Measurements from ENCODE around the gene SAMHD1.

The SAMHD1 gene

DNA sequence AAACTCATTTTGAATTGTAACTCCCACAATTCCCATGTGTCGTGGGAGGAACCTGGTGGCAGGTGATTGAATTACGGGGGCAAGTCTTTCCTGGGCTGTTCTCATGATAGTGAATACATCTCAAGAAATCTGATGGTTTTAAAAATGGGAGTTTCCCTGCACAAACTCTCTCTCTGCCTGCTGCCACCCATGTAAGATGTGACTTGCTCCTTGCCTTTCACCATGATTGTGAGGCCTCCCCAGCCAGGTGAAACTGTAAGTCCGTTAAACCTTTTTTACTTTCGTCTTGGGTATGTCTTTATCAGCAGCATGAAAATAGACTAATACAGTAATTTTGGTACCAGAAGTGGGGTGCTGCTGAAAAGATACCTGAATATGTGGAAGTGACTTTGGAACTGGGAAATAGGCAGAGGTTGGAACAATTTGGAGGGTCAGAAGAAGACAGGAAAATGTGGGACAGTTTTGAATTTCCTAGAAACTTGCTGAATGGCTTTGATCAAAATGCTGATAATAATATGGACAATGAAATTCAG is 41.4 kb upstream of the SAMHD1 start:
- no peak overlapping the region for H3K9ac ChIP-seq (ENCODE audit: low read length)
- no peak overlapping the region for H3K4me2 ChIP-seq (ENCODE audit: low read length)
- no peaks in the 10 kb centered on the region; the same call in 1 of the 2 replicates for H3F3A ChIP-seq (ENCODE audit: insufficient read depth, low read length)
- no peak overlapping the region for H2AFZ ChIP-seq (ENCODE audit: low read length)
- peaks cover 12% of the 10 kb centered on the region for H3K4me1 ChIP-seq (ENCODE audit: insufficient read depth, low read length, severe bottlenecking)
- H3K9me2 ChIP-seq (ENCODE audit: low read depth, low read length): no peaks in the 10 kb centered on the region
- H3K27ac ChIP-seq (ENCODE audit: low read depth, low read length, poor library complexity, severe bottlenecking): no peak overlapping the region
- no peak overlapping the region for H3K4me3 ChIP-seq (ENCODE audit: low read depth, low read length, poor library complexity, severe bottlenecking)
- no peak for TF ChIP-seq EZH2 (IDR thresholded peaks at IDR 0.05; ENCODE audit: borderline replicate concordance, low read length)
- TF ChIP-seq, protein P1, sequence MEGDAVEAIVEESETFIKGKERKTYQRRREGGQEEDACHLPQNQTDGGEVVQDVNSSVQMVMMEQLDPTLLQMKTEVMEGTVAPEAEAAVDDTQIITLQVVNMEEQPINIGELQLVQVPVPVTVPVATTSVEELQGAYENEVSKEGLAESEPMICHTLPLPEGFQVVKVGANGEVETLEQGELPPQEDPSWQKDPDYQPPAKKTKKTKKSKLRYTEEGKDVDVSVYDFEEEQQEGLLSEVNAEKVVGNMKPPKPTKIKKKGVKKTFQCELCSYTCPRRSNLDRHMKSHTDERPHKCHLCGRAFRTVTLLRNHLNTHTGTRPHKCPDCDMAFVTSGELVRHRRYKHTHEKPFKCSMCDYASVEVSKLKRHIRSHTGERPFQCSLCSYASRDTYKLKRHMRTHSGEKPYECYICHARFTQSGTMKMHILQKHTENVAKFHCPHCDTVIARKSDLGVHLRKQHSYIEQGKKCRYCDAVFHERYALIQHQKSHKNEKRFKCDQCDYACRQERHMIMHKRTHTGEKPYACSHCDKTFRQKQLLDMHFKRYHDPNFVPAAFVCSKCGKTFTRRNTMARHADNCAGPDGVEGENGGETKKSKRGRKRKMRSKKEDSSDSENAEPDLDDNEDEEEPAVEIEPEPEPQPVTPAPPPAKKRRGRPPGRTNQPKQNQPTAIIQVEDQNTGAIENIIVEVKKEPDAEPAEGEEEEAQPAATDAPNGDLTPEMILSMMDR (IDR thresholded peaks at IDR 0.05; ENCODE audit: low read length): no peak
- no peaks in the 10 kb centered on the region for H4K20me1 ChIP-seq (ENCODE audit: insufficient read depth, low read length)
- H3K27me3 ChIP-seq (ENCODE audit: insufficient read depth, low read length): no peaks in the 10 kb centered on the region
- peaks cover 37% of the 10 kb centered on the region for H3K36me3 ChIP-seq (ENCODE audit: insufficient read depth, low read length)
- no peaks in the 10 kb centered on the region for H3K79me2 ChIP-seq (ENCODE audit: insufficient read depth, low read length)
- peaks cover 3% of the 10 kb centered on the region for H3K9me3 ChIP-seq (ENCODE audit: low read length)

DNA sequence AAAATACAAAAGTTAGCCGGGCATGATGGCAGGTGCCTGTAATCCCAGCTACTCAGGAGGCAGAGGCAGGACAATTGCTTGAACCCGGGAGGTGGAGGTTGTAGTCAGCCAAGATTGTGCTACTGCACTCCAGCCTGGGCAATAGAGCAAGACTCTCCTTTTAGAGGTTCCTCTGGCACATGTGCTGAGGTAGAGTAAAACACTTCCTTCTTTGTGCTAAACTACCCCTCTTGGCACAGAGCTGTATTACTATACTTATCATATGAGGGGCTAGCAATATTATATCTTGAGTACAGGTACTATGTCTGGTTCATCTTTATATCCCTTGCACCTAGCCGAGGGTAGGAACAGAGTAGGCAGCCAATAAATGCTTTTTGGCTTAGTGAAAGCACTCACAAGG is 40.2 kb upstream of the SAMHD1 start:
- no peak overlapping the region for H3K4me3 ChIP-seq (ENCODE audit: low read depth, low read length, poor library complexity, severe bottlenecking)
- H3K9me3 ChIP-seq (ENCODE audit: low read length): peaks cover 3% of the 10 kb centered on the region
- H3K9me2 ChIP-seq (ENCODE audit: low read depth, low read length): no peaks in the 10 kb centered on the region
- no peaks in the 10 kb centered on the region for H3F3A ChIP-seq (ENCODE audit: insufficient read depth, low read length)
- H2AFZ ChIP-seq (ENCODE audit: low read length): no peak overlapping the region
- H3K27me3 ChIP-seq (ENCODE audit: insufficient read depth, low read length): no peaks in the 10 kb centered on the region
- TF ChIP-seq EZH2 (IDR thresholded peaks at IDR 0.05; ENCODE audit: borderline replicate concordance, low read length): no peak
- TF ChIP-seq, protein P1 (IDR thresholded peaks at IDR 0.05; ENCODE audit: low read length): no peak
- no peaks in the 10 kb centered on the region for H3K79me2 ChIP-seq (ENCODE audit: insufficient read depth, low read length)
- peaks cover 12% of the 10 kb centered on the region for H3K4me1 ChIP-seq (ENCODE audit: insufficient read depth, low read length, severe bottlenecking)
- H3K4me2 ChIP-seq (ENCODE audit: low read length): no peak overlapping the region
- peaks cover 26% of the 10 kb centered on the region for H3K36me3 ChIP-seq (ENCODE audit: insufficient read depth, low read length)
- no peak overlapping the region for H3K27ac ChIP-seq (ENCODE audit: low read depth, low read length, poor library complexity, severe bottlenecking)
- no peaks in the 10 kb centered on the region for H4K20me1 ChIP-seq (ENCODE audit: insufficient read depth, low read length)
- no peak overlapping the region for H3K9ac ChIP-seq (ENCODE audit: low read length)

GRCh38 chr20:36989797-36990196 is 38.3 kb upstream of the SAMHD1 start:
- Histone ChIP-seq H2AFZ (ENCODE audit: low read length) (no peak overlapping the region), H3K9me2 (ENCODE audit: low read depth, low read length) (no peaks in the 10 kb centered on the region), H3K79me2 (ENCODE audit: insufficient read depth, low read length) (no peaks in the 10 kb centered on the region), H3K4me1 (ENCODE audit: insufficient read depth, low read length, severe bottlenecking) (peaks cover 12% of the 10 kb centered on the region), H4K20me1 (ENCODE audit: insufficient read depth, low read length) (no peaks in the 10 kb centered on the region), H3K27ac (ENCODE audit: low read depth, low read length, poor library complexity, severe bottlenecking) (no peak overlapping the region), H3K36me3 (ENCODE audit: insufficient read depth, low read length) (peaks cover 8% of the 10 kb centered on the region), H3K4me3 (ENCODE audit: low read depth, low read length, poor library complexity, severe bottlenecking) (no peak overlapping the region), H3F3A (ENCODE audit: insufficient read depth, low read length) (no peaks in the 10 kb centered on the region), H3K27me3 (ENCODE audit: insufficient read depth, low read length) (no peaks in the 10 kb centered on the region), H3K9ac (ENCODE audit: low read length) (no peak overlapping the region), H3K4me2 (ENCODE audit: low read length) (no peak overlapping the region), H3K9me3 (ENCODE audit: low read length) (peaks cover 3% of the 10 kb centered on the region)
- TF ChIP-seq, protein P1 (IDR thresholded peaks at IDR 0.05; ENCODE audit: low read length): no peak
- no peak for TF ChIP-seq EZH2 (IDR thresholded peaks at IDR 0.05; ENCODE audit: borderline replicate concordance, low read length)
